ENCODE data around the gene EML4. TPM values are rescaled to one million over a fixed set of nuclear protein-coding genes. Genes with fewer than 3 reads are reported as not detected.

The EML4 gene
- polyA plus RNA-seq, 1 of the 3 experiments (the other 2 are of a cell fraction) = 35.0 TPM

- Histone ChIP-seq H3K4me3 (ENCODE audit: low read depth in 2 of 2, low read length in 1 of 2) (no peak overlapping the region), H3K27me3 (ENCODE audit: insufficient read depth) (no peaks in the 10 kb centered on the region), H3K27ac (ENCODE audit: low read depth in 2 of 2, low read length in 1 of 2) (peak overlapping the region in 1 of 2 experiments; percentile 14; a peak in 1 of 4 replicates), H3K36me3 (replicated peaks in 1 of 2; ENCODE audit: control insufficient read depth in 1 of 2, insufficient read depth in 2 of 2, low read length in 1 of 2) (peaks cover 60 to 86% of the 10 kb centered on the region in 2 experiments), H3K4me2 (no peak overlapping the region), H3K4me1 (ENCODE audit: control insufficient read depth in 1 of 2, insufficient read depth in 2 of 2, low read depth in 1 of 2, low read length in 1 of 2) (no peaks in the 10 kb centered on the region; a peak in 1 of 4 replicates), H3K9me3 (no peaks in the 10 kb centered on the region), H4K20me1 (ENCODE audit: insufficient read depth) (no peaks in the 10 kb centered on the region), H3K9me2 (no peaks in the 10 kb centered on the region), H3K9ac (no peak overlapping the region), H3F3A (replicated peaks; ENCODE audit: insufficient read depth) (peaks cover 27% of the 10 kb centered on the region), H2AFZ (ENCODE audit: low read depth) (no peak overlapping the region), H3K79me2 (ENCODE audit: insufficient read depth) (peaks cover 4% of the 10 kb centered on the region; the same call in 1 of the 2 replicates)
- ChIA-PET CTCF (interaction anchor here (0.8 to 7.1 kb wide), 18 partner anchors 10 to 476 kb away, joined by 3 to 96 read pairs (median 8); no protein-coding TSS in a partner anchor), POLR2A (no interaction called here)
- WGBS (ENCODE audit: low lambda C conversion rate) = 97% methylated on average over 5 of the region's 5 CpGs
- DNase-seq = no peak
- TF ChIP-seq POLR2AphosphoS5 (IDR thresholded peaks at IDR 0.05; ENCODE audit: low read depth, low read length) = no peak
These were observed 160.6 kb downstream of the EML4 start for GRCh38 chr2:42329736-42330135.

GRCh38 chr2:42331569-42332284, 162.6 kb downstream of the EML4 start:
- H3K4me3 ChIP-seq (ENCODE audit: low read depth in 2 of 2, low read length in 1 of 2) = no peak overlapping the region
- no peak overlapping the region; a peak in 1 of 4 replicates for H3K27ac ChIP-seq (ENCODE audit: low read depth in 2 of 2, low read length in 1 of 2)
- H3K4me2 ChIP-seq = no peak overlapping the region
- 95% methylated on average over 9 of the region's 9 CpGs for WGBS (ENCODE audit: low lambda C conversion rate)
- H3K79me2 ChIP-seq (ENCODE audit: insufficient read depth) = peaks cover 4% of the 10 kb centered on the region; the same call in 1 of the 2 replicates
- no peaks in the 10 kb centered on the region for H3K9me2 ChIP-seq
- TF ChIP-seq CHD2 (IDR thresholded peaks at IDR 0.05; ENCODE audit: low read length, partially characterized antibody) = no peak
- no peak for TF ChIP-seq TCF12 (IDR thresholded peaks at IDR 0.05)
- TF ChIP-seq MEF2A (IDR thresholded peaks at IDR 0.05; ENCODE audit: borderline replicate concordance, low read depth) = no peak
- TF ChIP-seq RFX5 (IDR thresholded peaks at IDR 0.05; ENCODE audit: low read length) = no peak
- TF ChIP-seq, protein P1, sequence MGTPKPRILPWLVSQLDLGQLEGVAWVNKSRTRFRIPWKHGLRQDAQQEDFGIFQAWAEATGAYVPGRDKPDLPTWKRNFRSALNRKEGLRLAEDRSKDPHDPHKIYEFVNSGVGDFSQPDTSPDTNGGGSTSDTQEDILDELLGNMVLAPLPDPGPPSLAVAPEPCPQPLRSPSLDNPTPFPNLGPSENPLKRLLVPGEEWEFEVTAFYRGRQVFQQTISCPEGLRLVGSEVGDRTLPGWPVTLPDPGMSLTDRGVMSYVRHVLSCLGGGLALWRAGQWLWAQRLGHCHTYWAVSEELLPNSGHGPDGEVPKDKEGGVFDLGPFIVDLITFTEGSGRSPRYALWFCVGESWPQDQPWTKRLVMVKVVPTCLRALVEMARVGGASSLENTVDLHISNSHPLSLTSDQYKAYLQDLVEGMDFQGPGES (IDR thresholded peaks at IDR 0.05; ENCODE audit: low read depth, low read length) = no peak
- TF ChIP-seq RXRA (IDR thresholded peaks at IDR 0.05; ENCODE audit: borderline replicate concordance, low read depth) = no peak
- no peak for TF ChIP-seq SIN3A (IDR thresholded peaks at IDR 0.05; ENCODE audit: borderline replicate concordance, low read depth, low read length)
- no peak for TF ChIP-seq EP300 (IDR thresholded peaks at IDR 0.05; ENCODE audit: borderline replicate concordance in 1 of 2, low read depth in 1 of 2, low read length in 1 of 2)
- no peak for TF ChIP-seq TEAD4 (IDR thresholded peaks at IDR 0.05; ENCODE audit: borderline replicate concordance, insufficient read depth)
- TF ChIP-seq GATA2 (CRISPR knock-in tag; IDR thresholded peaks at IDR 0.05) = no peak
- TF ChIP-seq FOXJ3 (CRISPR knock-in tag; IDR thresholded peaks at IDR 0.05) = no peak
- peaks cover 62 to 85% of the 10 kb centered on the region in 2 experiments for H3K36me3 ChIP-seq (replicated peaks in 1 of 2; ENCODE audit: control insufficient read depth in 1 of 2, insufficient read depth in 2 of 2, low read length in 1 of 2)
- ChIA-PET CTCF (interaction anchor here (0.6 to 3.5 kb wide), 4 partner anchors 20 to 244 kb away, joined by 3 to 28 read pairs (median 3); no protein-coding TSS in a partner anchor), POLR2A (no interaction called here)
- H3K9me3 ChIP-seq = no peaks in the 10 kb centered on the region
- no peak overlapping the region for H2AFZ ChIP-seq (ENCODE audit: low read depth)
- H3F3A ChIP-seq (replicated peaks; ENCODE audit: insufficient read depth) = peaks cover 23% of the 10 kb centered on the region
- no peaks in the 10 kb centered on the region for H4K20me1 ChIP-seq (ENCODE audit: insufficient read depth)
- no peaks in the 10 kb centered on the region; a peak in 1 of 4 replicates for H3K4me1 ChIP-seq (ENCODE audit: control insufficient read depth in 1 of 2, insufficient read depth in 2 of 2, low read depth in 1 of 2, low read length in 1 of 2)
- H3K27me3 ChIP-seq (ENCODE audit: insufficient read depth) = no peaks in the 10 kb centered on the region
- DNase-seq = no peak
- H3K9ac ChIP-seq = no peak overlapping the region

Measured in SK-N-SH (cell line).